GM19239 (cell line): ENCODE measurements around the gene ZNF277.

Source experiments
- DNase-seq: peaks from one replicate; pipeline ENCODE4 v3.0.0; 2011; ENCODE audit warnings: low spot score; ENCODE audit not compliant: insufficient read length
- FAIRE-seq: peaks from 2 replicates; lab custom pipeline; 2011; peaks lifted over from hg19 to GRCh38; lab: Jason Lieb, UNC

ZNF277 gene

GRCh38 chr7:112206991-112207592, 597 bp downstream of the ZNF277 start:
- DNase-seq, result no peak
- peak; percentile 53 for FAIRE-seq

GRCh38 chr7:112207765-112208164, 1.3 kb downstream of the ZNF277 start:
- no peak for DNase-seq
- no peak for FAIRE-seq

- no peak for DNase-seq
- no peak for FAIRE-seq
Measured at GRCh38 chr7:112211348-112211907, 4.9 kb downstream of the ZNF277 start.

GRCh38 chr7:112212571-112212970, 6.1 kb downstream of the ZNF277 start:
- FAIRE-seq, result no peak
- DNase-seq, result no peak

GRCh38 chr7:112213735-112214134, 7.2 kb downstream of the ZNF277 start:
- FAIRE-seq (no peak), DNase-seq (no peak)

GRCh38 chr7:112214268-112214667, 7.8 kb downstream of the ZNF277 start:
- FAIRE-seq, result no peak
- no peak for DNase-seq

GRCh38 chr7:112214883-112215282, 8.4 kb downstream of the ZNF277 start:
- FAIRE-seq (no peak), DNase-seq (no peak)

GRCh38 chr7:112215787-112216186, 9.3 kb downstream of the ZNF277 start:
- FAIRE-seq, result no peak
- no peak for DNase-seq

GRCh38 chr7:112220877-112221434, 14.5 kb downstream of the ZNF277 start:
- DNase-seq, result no peak
- no peak for FAIRE-seq

- DNase-seq (no peak), FAIRE-seq (no peak)
Measured at GRCh38 chr7:112223310-112223709, 16.8 kb downstream of the ZNF277 start.

- DNase-seq (no peak), FAIRE-seq (no peak)
Measured at GRCh38 chr7:112224186-112224585, 17.7 kb downstream of the ZNF277 start.

- FAIRE-seq (no peak), DNase-seq (no peak)
Measured at GRCh38 chr7:112225006-112225405, 18.5 kb downstream of the ZNF277 start.

- no peak for FAIRE-seq
Measured at GRCh38 chr7:112226701-112227276, 20.3 kb downstream of the ZNF277 start.

GRCh38 chr7:112228632-112229031, 22.1 kb downstream of the ZNF277 start:
- DNase-seq, result no peak
- FAIRE-seq, result no peak

More at GRCh38 chr7:112226701-112227276, 20.3 kb downstream of the ZNF277 start:
- DNase-seq, result no peak

GRCh38 chr7:112232212-112232978, 25.9 kb downstream of the ZNF277 start:
- FAIRE-seq (no peak), DNase-seq (no peak)

GRCh38 chr7:112233048-112233697, 26.7 kb downstream of the ZNF277 start:
- no peak for DNase-seq
- no peak for FAIRE-seq

- DNase-seq (no peak), FAIRE-seq (no peak)
Measured at GRCh38 chr7:112234147-112234546, 27.7 kb downstream of the ZNF277 start.

GRCh38 chr7:112236597-112236996, 30.1 kb downstream of the ZNF277 start:
- FAIRE-seq (no peak), DNase-seq (no peak)

GRCh38 chr7:112238330-112238729, 31.8 kb downstream of the ZNF277 start:
- FAIRE-seq (no peak), DNase-seq (no peak)

GRCh38 chr7:112238852-112239610, 32.5 kb downstream of the ZNF277 start:
- FAIRE-seq (no peak), DNase-seq (no peak)
